Suprapubic skin (tissue), 4 donors: ENCODE data around the gene SERAC1. TPM values are rescaled to one million over a fixed set of nuclear protein-coding genes. Genes with fewer than 3 reads are reported as not detected.

Source experiments
- DNase-seq, 2 donors: peaks; one replicate each; pipeline ENCODE4 v3.0.0-alpha.2; 2019; ENCODE audit warnings: low spot score in 2 of 2
- H3K27ac ChIP-seq: fragments of 200-600 bp; sonication (generic); one replicate; pipeline ENCODE4 v1.5.1; 2019
- H3K27me3 ChIP-seq: fragments of 200-600 bp; sonication (generic); one replicate; pipeline ENCODE4 v1.5.1; 2019
- H3K36me3 ChIP-seq: fragments of 200-600 bp; sonication (generic); one replicate; pipeline ENCODE4 v1.5.1; 2019
- H3K4me1 ChIP-seq: fragments of 200-600 bp; sonication (generic); one replicate; pipeline ENCODE4 v1.5.1; 2019
- H3K4me3 ChIP-seq: fragments of 200-600 bp; sonication (generic); one replicate; pipeline ENCODE4 v1.5.1; 2019; ENCODE audit warnings: mild to moderate bottlenecking
- H3K9me3 ChIP-seq: fragments of 200-600 bp; sonication (generic); one replicate; pipeline ENCODE4 v1.5.1; 2019
- EP300 ChIP-seq: sonication (generic); formaldehyde crosslinking; IDR thresholded peaks from one replicate; pipeline ENCODE4 v1.6.1; 2017; ENCODE audit warnings: antibody characterized with exemption
- POLR2A ChIP-seq, 2 donors: fragments of 450-650 bp; IDR thresholded peaks; one replicate each; pipeline ENCODE4 v1.6.1; 2017; ENCODE audit warnings: antibody characterized with exemption in 2 of 2, mild to moderate bottlenecking in 2 of 2, moderate library complexity in 2 of 2
- POLR2AphosphoS5 ChIP-seq, 3 donors: sonication (generic); formaldehyde crosslinking; IDR thresholded peaks; one replicate each; pipeline ENCODE4 v1.6.1; 2017; ENCODE audit warnings: antibody characterized with exemption in 3 of 3
- WGBS: methylation state at CpG from one replicate; pipeline ENCODE4 v1.1.5; 2018; 5-methylcytosine and 5-hydroxymethylcytosine counted together
- total RNA-seq, 4 donors: library from RNA; depleted of rRNA; stranded (reverse); fragments of >200 nt; gene quantifications; one replicate each; pipeline ENCODE4 v1.1.0, GENCODE V29; 2016
- TF ChIP-seq, protein P1 (sequence below), 2 donors: fragments of 200-600 bp in 1 of 2; fragments of 450-650 bp in 1 of 2; sonication (generic) in 1 of 2; IDR thresholded peaks; one replicate each; pipeline ENCODE4 v1.5.1; 2016 to 2019; ENCODE audit warnings: antibody characterized with exemption in 2 of 2, mild to moderate bottlenecking in 1 of 2, moderate library complexity in 1 of 2

Gene SERAC1
- total RNA-seq, 4 donors from 2014 or later: 7.8 to 11.0 (median 8.7) TPM

DNA sequence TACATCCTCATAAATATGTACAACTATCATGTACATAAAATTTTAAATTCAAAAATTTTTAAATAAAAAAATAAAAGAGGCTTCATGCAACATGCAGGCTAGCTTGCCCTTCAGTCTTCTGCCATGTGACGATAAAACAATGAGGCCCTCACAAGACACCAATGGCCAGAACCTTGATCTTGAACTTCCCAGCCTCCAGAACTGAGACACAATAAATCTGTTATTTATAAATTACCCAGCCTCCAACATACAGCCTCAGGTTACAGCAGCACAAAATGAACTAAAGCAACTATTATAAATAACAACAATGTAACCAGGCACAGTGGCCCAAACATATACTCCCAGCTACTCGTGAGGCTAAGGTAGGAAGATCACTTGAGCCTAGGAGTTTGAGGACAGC, 42.8 kb downstream of the SERAC1 start:
- Histone ChIP-seq H3K36me3 (peaks cover 18% of the 10 kb centered on the region), H3K27me3 (no peaks in the 10 kb centered on the region), H3K9me3 (no peaks in the 10 kb centered on the region), H3K27ac (no peak overlapping the region), H3K4me3 (no peak overlapping the region), H3K4me1 (no peaks in the 10 kb centered on the region)
- no peak for TF ChIP-seq POLR2AphosphoS5 (IDR thresholded peaks at IDR 0.05)
- TF ChIP-seq EP300: no peak
- TF ChIP-seq, protein P1, sequence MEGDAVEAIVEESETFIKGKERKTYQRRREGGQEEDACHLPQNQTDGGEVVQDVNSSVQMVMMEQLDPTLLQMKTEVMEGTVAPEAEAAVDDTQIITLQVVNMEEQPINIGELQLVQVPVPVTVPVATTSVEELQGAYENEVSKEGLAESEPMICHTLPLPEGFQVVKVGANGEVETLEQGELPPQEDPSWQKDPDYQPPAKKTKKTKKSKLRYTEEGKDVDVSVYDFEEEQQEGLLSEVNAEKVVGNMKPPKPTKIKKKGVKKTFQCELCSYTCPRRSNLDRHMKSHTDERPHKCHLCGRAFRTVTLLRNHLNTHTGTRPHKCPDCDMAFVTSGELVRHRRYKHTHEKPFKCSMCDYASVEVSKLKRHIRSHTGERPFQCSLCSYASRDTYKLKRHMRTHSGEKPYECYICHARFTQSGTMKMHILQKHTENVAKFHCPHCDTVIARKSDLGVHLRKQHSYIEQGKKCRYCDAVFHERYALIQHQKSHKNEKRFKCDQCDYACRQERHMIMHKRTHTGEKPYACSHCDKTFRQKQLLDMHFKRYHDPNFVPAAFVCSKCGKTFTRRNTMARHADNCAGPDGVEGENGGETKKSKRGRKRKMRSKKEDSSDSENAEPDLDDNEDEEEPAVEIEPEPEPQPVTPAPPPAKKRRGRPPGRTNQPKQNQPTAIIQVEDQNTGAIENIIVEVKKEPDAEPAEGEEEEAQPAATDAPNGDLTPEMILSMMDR (IDR thresholded peaks at IDR 0.05): no peak
- no peak for TF ChIP-seq POLR2A (IDR thresholded peaks at IDR 0.05)
- no peak for DNase-seq
- 93% methylated on average over 2 of the region's 2 CpGs for WGBS

DNA sequence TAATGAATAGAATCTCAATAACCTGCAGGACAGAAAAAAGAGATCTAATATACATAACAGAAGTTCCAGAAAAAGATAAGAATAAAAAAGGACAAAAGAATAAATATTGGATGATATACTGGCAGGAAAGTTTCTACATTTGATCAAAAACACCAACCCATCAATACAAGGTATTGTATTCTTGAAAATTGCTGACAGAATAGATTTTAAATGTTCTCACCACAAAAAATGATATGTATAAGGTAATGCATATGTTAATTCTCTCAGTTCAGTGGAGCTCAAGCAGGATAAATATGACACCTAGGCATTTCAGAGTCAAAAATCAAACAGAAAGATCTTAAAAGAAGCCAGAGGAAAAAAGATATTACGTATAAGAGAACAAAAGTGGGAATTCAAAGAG, 43.8 kb downstream of the SERAC1 start:
- Histone ChIP-seq H3K36me3 (peaks cover 17% of the 10 kb centered on the region), H3K27me3 (no peaks in the 10 kb centered on the region), H3K27ac (no peak overlapping the region), H3K4me1 (no peaks in the 10 kb centered on the region), H3K9me3 (no peaks in the 10 kb centered on the region), H3K4me3 (no peak overlapping the region)
- no peak for DNase-seq
- 91% methylated on average over 1 of the region's 1 CpG for WGBS
- TF ChIP-seq, protein P1 (IDR thresholded peaks at IDR 0.05): no peak
- no peak for TF ChIP-seq POLR2A (IDR thresholded peaks at IDR 0.05)
- no peak for TF ChIP-seq EP300
- no peak for TF ChIP-seq POLR2AphosphoS5 (IDR thresholded peaks at IDR 0.05)

DNA sequence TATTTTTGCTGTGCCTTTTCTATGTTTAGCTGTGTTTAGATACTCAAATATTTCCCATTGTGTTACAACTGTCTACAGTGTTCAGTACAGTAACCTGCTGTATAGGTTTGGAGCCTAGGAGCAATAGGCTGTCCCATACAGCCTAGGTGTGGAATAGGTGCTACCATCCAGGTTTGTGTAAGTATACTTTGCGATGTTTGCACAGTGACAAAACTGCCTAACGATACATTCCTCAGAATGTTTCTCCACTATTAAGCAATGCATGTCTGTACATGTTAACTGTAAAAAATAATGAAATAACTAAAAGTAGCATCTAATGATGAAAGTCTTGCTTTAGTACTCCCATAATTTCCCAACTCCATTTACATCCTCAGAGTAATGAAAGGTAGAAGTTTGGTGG, 46.0 kb downstream of the SERAC1 start:
- Histone ChIP-seq H3K36me3 (peaks cover 20% of the 10 kb centered on the region), H3K27me3 (no peaks in the 10 kb centered on the region), H3K27ac (no peak overlapping the region), H3K9me3 (no peaks in the 10 kb centered on the region), H3K4me3 (no peak overlapping the region), H3K4me1 (no peaks in the 10 kb centered on the region)
- no peak for DNase-seq
- WGBS: 71% methylated on average over 2 of the region's 2 CpGs
- TF ChIP-seq POLR2AphosphoS5 (IDR thresholded peaks at IDR 0.05): no peak
- TF ChIP-seq, protein P1 (IDR thresholded peaks at IDR 0.05): no peak
- TF ChIP-seq EP300: no peak

DNA sequence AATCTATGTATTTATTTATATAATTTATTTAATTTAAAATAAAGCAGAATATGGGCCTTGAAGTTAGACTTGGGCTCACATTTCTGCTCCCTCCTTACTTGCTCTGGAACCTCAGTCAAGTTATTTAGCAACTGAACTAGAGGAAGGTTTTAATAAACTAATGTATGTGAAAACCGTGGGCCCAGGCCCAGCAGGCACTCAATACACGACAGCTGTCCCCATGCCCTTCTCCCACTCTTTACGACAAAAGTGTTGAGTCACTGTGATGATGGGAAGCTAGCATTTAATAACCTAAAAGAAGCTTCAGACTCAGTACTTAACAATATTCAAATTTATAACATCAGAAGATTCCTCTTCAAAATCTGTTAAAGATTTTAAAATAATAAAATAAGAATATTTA, 46.7 kb downstream of the SERAC1 start:
- H3K27ac ChIP-seq: no peak overlapping the region
- TF ChIP-seq POLR2A (IDR thresholded peaks at IDR 0.05) (no peak), EP300 (no peak), POLR2AphosphoS5 (IDR thresholded peaks at IDR 0.05) (no peak)
- TF ChIP-seq, protein P1 (IDR thresholded peaks at IDR 0.05): no peak
- no peak for DNase-seq
- 78% methylated on average over 3 of the region's 3 CpGs for WGBS
- H3K9me3 ChIP-seq: no peaks in the 10 kb centered on the region
- H3K27me3 ChIP-seq: no peaks in the 10 kb centered on the region
- H3K4me1 ChIP-seq: no peaks in the 10 kb centered on the region
- H3K4me3 ChIP-seq: no peak overlapping the region
- H3K36me3 ChIP-seq: peaks cover 16% of the 10 kb centered on the region

DNA sequence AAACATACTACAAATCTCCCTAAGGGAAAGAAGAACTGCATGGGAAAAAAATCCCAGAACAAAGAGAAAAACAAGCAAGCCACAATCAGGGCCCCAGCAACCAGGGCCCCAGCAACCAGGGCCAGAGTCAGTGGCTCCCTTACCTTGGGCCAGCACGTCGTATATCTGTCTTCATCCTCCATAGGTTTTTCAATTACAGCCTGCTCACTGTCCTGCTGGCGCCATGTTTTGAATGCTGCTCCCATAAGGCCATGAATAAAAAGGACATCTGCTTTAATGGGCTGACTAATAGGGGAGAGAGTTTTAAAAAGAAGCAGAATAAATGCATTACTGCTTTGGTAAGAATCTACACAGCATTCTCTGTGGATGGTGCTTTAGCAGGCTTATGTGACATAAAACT, 49.2 kb downstream of the SERAC1 start:
- peaks cover 22% of the 10 kb centered on the region for H3K36me3 ChIP-seq
- no peak for TF ChIP-seq POLR2AphosphoS5 (IDR thresholded peaks at IDR 0.05)
- no peak for TF ChIP-seq POLR2A (IDR thresholded peaks at IDR 0.05)
- no peak for TF ChIP-seq EP300
- TF ChIP-seq, protein P1 (IDR thresholded peaks at IDR 0.05): no peak
- no peak for DNase-seq
- no peak overlapping the region for H3K4me3 ChIP-seq
- no peaks in the 10 kb centered on the region for H3K4me1 ChIP-seq
- no peak overlapping the region for H3K27ac ChIP-seq
- no peaks in the 10 kb centered on the region for H3K9me3 ChIP-seq
- no peaks in the 10 kb centered on the region for H3K27me3 ChIP-seq
- 89% methylated on average over 3 of the region's 3 CpGs for WGBS
